ENCODE measurements around the gene BGN.
A peak's percentile ranks its signal among the peaks of the same experiment; 100 is the strongest.

BGN gene

DNA sequence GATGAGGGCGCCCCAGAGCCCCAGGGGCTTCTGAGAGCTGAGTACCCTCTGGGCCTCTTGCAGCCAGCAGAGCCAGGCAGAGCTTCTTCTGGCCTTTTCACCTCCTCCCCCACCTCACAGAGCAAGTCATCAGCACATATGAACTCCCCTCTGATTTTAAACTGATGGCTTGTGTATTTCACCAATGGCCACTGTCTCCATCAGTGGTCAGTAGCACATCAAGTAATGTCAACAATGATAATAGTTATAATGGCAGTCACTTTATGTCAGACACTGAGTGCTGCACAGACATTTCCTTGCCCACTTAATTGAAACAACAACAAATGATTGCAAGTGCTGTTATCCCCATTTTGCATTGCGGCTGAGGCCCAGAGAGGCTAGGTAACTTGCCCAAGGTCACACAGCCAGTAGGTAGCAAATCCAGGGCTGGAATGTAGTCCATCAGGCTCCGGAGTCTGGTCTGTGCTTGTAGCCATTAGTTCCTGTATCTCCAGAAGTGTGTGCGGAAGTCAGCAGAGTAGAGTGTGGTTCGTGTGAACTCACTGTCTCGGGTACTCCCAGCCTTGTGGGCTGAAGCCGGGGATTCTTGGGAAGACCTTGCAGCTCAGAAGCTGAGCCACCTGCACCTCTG lies 25.6 kb downstream of the BGN start:
- DNase-seq (ENCODE audit: low read depth in 2 of 2), result no peak
- TF ChIP-seq, protein P1, sequence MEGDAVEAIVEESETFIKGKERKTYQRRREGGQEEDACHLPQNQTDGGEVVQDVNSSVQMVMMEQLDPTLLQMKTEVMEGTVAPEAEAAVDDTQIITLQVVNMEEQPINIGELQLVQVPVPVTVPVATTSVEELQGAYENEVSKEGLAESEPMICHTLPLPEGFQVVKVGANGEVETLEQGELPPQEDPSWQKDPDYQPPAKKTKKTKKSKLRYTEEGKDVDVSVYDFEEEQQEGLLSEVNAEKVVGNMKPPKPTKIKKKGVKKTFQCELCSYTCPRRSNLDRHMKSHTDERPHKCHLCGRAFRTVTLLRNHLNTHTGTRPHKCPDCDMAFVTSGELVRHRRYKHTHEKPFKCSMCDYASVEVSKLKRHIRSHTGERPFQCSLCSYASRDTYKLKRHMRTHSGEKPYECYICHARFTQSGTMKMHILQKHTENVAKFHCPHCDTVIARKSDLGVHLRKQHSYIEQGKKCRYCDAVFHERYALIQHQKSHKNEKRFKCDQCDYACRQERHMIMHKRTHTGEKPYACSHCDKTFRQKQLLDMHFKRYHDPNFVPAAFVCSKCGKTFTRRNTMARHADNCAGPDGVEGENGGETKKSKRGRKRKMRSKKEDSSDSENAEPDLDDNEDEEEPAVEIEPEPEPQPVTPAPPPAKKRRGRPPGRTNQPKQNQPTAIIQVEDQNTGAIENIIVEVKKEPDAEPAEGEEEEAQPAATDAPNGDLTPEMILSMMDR (IDR thresholded peaks at IDR 0.05; ENCODE audit: low read depth, low read length), result no peak
- H3K4me3 ChIP-seq (replicated peaks in 1 of 2; ENCODE audit: low read depth in 2 of 2, low read length in 2 of 2), result no peak overlapping the region

DNA sequence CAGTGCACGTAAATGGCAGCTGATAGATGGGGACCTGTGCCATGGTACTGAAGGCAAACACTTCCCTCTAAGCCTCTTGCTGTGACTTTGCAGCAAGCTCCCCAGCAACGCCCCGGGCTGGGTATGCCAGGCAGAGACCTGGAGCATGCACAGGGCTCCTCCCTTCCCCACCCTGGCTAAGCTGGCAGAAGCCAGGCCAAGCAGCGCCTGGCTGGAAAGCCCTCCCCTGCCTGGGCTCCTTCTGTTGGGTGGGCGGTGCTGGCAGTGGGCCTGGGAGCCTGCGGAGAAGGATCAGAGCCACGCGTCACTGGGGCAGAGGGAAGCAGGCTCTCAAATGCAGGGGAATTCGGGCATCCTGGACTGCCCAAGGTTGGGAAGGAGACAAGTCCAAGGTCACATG lies 26.3 kb downstream of the BGN start:
- no peak overlapping the region for H3K4me3 ChIP-seq (replicated peaks in 1 of 2; ENCODE audit: low read depth in 2 of 2, low read length in 2 of 2)
- peak in 1 of 2 donors; percentile 52 for DNase-seq (ENCODE audit: low read depth in 2 of 2)
- TF ChIP-seq, protein P1 (IDR thresholded peaks at IDR 0.05; ENCODE audit: low read depth, low read length), result no peak

DNA sequence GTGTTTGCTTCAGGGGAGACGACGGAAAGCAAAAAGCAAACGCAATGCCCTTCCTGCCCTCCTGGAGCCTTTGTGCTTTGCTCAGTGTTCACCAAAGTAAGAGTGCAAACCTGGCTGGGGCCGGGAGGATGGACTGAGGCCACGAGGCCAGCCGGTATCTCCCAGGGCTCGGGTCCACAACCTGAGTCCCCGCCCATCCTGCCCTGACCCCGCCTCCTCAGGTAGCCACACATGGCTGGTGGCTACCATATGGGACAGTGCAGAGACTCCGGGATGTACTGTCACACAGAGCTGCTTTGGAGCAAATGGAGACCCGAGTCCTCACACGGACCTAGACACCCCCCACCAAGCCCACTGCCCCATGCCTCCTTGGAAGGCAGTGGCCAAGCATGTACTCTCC lies 27.5 kb downstream of the BGN start:
- no peak overlapping the region for H3K4me3 ChIP-seq (replicated peaks in 1 of 2; ENCODE audit: low read depth in 2 of 2, low read length in 2 of 2)
- DNase-seq (ENCODE audit: low read depth in 2 of 2), result no peak
- TF ChIP-seq, protein P1 (IDR thresholded peaks at IDR 0.05; ENCODE audit: low read depth, low read length), result no peak

DNA sequence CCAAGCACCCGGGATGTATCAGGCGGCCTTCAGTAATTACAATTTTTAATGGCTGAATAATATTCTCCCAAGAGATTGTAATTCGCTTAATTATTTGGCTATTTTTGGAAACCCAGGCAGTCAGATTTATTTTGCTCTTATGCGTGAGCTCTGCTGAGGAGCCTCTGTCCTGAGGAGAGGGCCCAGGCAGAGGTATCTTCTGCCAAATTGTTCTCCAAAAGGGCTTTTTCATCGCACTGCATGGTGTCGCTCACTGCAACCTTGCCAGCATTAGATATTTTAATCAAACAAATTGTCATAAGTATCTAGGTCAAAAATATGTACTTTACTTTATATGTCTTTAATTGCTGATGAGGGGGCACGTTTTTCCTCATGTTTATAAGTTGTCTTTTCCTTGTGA lies 28.5 kb downstream of the BGN start:
- no peak for DNase-seq (ENCODE audit: low read depth in 2 of 2)
- no peak overlapping the region for H3K4me3 ChIP-seq (replicated peaks in 1 of 2; ENCODE audit: low read depth in 2 of 2, low read length in 2 of 2)
- TF ChIP-seq, protein P1 (IDR thresholded peaks at IDR 0.05; ENCODE audit: low read depth, low read length), result no peak

DNA sequence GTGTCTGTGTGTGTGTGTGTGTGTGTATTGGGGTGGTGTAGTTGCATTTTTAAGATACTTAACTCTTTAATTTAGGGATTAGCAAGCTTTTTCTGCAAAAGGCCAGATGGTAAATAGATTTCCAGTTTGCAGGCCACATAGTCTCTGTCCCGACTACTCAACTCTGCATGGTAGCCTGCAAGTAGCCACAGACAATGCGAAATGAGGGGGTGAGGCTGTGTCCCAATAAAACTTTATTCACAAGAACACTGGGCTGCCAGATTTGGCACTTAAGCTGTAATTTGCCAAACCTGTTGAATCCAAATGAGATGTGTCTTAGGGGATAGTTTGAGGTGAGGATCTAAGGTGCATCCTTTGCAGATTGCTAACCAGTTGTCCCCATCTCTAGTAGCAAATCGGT lies 29.5 kb downstream of the BGN start:
- H3K4me3 ChIP-seq (replicated peaks in 1 of 2; ENCODE audit: low read depth in 2 of 2, low read length in 2 of 2), result no peak overlapping the region
- TF ChIP-seq, protein P1 (IDR thresholded peaks at IDR 0.05; ENCODE audit: low read depth, low read length), result no peak
- no peak for DNase-seq (ENCODE audit: low read depth in 2 of 2)

DNA sequence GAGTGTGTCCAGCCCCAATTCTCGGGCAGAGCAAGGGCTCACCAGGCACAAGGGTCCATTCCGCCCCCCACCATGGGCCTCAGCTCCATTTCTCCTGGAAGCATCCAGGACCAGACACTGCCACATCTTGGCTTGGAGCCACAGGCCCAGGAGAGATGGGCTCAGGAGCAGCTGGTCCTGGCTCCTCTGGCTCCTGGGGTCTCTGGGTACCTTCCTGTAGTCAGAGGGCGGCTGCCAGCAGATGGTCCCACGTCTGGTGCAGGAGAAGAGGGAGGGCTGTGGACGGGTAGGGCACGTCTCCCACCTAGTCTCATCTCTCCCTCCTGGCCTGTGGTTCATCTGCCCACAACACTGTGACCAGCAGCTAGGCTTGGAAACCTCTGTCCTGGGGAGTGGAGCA lies 30.7 kb downstream of the BGN start:
- DNase-seq (ENCODE audit: low read depth in 2 of 2), result no peak
- no peak overlapping the region for H3K4me3 ChIP-seq (replicated peaks in 1 of 2; ENCODE audit: low read depth in 2 of 2, low read length in 2 of 2)
- TF ChIP-seq, protein P1 (IDR thresholded peaks at IDR 0.05; ENCODE audit: low read depth, low read length), result no peak

DNA sequence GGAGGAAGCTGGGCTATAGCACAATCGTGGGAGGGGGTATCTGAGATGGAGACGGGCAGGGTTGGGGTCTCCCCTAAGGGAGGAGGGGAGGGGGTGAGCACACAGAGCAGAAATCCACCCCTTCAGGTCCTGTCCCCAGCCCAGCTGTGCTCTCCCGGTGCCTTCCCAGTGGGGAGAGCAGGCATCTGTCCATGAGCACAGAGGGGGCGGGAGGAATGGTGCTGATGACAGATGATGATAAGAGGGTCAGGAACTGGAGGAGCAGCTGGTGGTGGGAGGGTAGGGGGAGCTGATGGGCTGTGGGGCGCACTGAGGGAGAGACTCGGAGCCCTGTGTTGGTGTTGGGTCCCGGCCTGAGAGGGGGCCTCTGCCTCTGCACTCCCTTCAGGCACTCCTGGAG lies 31.3 kb downstream of the BGN start:
- TF ChIP-seq, protein P1 (IDR thresholded peaks at IDR 0.05; ENCODE audit: low read depth, low read length), result no peak
- no peak for DNase-seq (ENCODE audit: low read depth in 2 of 2)

More for the DNA sequence above, 31.3 kb downstream of the BGN start:
- no peak overlapping the region for H3K4me3 ChIP-seq (replicated peaks in 1 of 2; ENCODE audit: low read depth in 2 of 2, low read length in 2 of 2)
